ENCODE measurements around the gene TRIM25. TPM values are rescaled to one million over a fixed set of nuclear protein-coding genes. Genes with fewer than 3 reads are reported as not detected.

TRIM25 gene
- total RNA-seq, 4 donors from 2014 or later: 17.4 to 80.0 (median 35.0) TPM

DNA sequence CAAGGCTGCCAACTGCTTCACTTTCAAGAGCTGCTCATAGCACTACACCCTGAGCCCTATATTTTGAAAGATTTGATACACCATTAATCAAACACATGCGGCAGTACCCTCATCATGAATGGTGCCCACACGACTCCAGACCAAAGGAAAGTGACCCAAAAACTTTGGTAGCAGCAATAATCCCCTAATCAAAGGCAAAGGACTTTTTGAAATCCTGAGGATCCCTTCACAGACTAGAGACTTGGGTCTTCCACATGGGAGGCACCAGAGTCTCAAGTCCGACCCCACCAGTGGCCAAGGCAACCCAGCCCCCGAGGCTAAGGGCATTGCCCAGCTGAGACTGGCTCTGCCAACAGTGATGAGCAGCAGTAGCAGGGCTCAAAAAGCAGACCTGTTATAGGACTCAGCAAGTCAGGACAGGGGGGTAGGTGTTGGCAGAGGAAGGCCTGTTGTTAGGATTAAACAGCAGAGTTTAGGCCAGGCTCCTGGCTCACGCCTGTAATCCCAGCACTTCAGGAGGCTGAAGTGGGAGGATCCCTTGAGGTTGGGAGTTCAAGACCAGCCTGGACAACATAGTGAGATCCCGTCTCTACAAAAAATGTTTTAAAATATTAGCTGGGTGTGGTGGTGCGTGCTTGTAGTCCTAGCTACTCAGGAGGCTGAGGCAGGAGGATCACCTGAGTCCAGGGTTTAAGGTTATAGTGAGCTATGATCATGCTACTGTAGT lies 3.2 kb downstream of the TRIM25 start:
- no peaks in the 10 kb centered on the region for H3K4me1 ChIP-seq
- H3K36me3 ChIP-seq: no peaks in the 10 kb centered on the region
- DNase-seq: no peak
- H3K9me3 ChIP-seq: no peaks in the 10 kb centered on the region
- no peak overlapping the region for H3K4me3 ChIP-seq
- H3K27me3 ChIP-seq: no peaks in the 10 kb centered on the region
- intact Hi-C loops (cut with DNase I; ENCODE audit: low total_unique reads): no loop called here
- H3K27ac ChIP-seq: peak overlapping the region; percentile 37 to 89
- TF ChIP-seq, protein P1, sequence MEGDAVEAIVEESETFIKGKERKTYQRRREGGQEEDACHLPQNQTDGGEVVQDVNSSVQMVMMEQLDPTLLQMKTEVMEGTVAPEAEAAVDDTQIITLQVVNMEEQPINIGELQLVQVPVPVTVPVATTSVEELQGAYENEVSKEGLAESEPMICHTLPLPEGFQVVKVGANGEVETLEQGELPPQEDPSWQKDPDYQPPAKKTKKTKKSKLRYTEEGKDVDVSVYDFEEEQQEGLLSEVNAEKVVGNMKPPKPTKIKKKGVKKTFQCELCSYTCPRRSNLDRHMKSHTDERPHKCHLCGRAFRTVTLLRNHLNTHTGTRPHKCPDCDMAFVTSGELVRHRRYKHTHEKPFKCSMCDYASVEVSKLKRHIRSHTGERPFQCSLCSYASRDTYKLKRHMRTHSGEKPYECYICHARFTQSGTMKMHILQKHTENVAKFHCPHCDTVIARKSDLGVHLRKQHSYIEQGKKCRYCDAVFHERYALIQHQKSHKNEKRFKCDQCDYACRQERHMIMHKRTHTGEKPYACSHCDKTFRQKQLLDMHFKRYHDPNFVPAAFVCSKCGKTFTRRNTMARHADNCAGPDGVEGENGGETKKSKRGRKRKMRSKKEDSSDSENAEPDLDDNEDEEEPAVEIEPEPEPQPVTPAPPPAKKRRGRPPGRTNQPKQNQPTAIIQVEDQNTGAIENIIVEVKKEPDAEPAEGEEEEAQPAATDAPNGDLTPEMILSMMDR (IDR thresholded peaks at IDR 0.05): no peak
- no peak for TF ChIP-seq POLR2A (IDR thresholded peaks at IDR 0.05)

DNA sequence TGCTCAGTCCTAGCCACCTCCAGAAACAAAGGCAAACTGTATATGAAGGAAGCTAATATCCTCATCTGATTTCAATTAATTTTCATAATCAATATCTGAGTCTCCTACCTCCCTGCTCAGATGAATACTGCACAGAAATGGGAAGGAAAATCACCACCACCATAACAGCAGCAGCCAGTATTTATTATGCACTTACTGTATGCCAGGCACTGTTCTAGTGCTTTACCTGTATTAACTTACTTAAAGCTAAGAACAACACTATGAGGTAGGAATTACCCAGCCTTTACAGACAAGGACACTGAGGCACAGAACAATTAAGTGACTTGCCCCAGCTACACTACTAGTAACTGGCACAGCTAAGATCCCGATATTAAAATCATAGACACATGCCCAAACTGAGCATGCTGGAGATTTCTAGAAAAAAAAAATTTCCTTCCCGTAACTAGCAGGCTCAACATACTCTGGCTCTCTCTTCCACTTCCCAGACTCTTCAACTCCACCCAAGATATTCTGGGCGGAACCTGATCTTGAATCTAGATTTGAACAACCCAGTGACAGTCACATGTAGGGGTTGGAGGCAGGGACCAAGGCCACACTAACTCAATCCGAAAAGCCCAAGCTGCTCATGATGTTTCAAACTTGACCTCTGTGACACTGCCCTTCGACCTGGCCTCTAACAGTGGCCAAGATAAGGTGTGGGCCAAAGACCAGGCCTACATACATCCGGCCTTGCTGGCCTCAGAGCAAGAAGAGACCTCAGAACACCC lies 3.9 kb downstream of the TRIM25 start:
- Histone ChIP-seq H3K36me3 (no peaks in the 10 kb centered on the region), H3K4me1 (no peaks in the 10 kb centered on the region), H3K27ac (peak overlapping the region; percentile 37 to 89), H3K27me3 (no peaks in the 10 kb centered on the region), H3K4me3 (no peak overlapping the region), H3K9me3 (no peaks in the 10 kb centered on the region)
- intact Hi-C loops (cut with DNase I; ENCODE audit: low total_unique reads): no loop called here
- TF ChIP-seq, protein P1 (IDR thresholded peaks at IDR 0.05): no peak
- TF ChIP-seq POLR2A (IDR thresholded peaks at IDR 0.05): no peak
- peak in 1 of 2 donors; percentile 53 for DNase-seq

- DNase-seq: no peak
- H3K36me3 ChIP-seq: no peaks in the 10 kb centered on the region
- intact Hi-C loops (cut with DNase I; ENCODE audit: low total_unique reads): no loop called here
Observed at GRCh38 chr17:56908001-56908542, 5.8 kb downstream of the TRIM25 start.

GRCh38 chr17:56903560-56903959 lies 10.3 kb downstream of the TRIM25 start:
- Histone ChIP-seq H3K9me3 (no peaks in the 10 kb centered on the region), H3K4me3 (no peak overlapping the region), H3K27me3 (no peaks in the 10 kb centered on the region), H3K4me1 (no peaks in the 10 kb centered on the region), H3K27ac (no peak overlapping the region), H3K36me3 (no peaks in the 10 kb centered on the region)
- no peak for DNase-seq
- TF ChIP-seq, protein P1 (IDR thresholded peaks at IDR 0.05): no peak
- TF ChIP-seq POLR2A (IDR thresholded peaks at IDR 0.05): no peak
- intact Hi-C loops (cut with DNase I; ENCODE audit: low total_unique reads): no loop called here

More at GRCh38 chr17:56908001-56908542, 5.8 kb downstream of the TRIM25 start:
- H3K9me3 ChIP-seq: no peaks in the 10 kb centered on the region
- no peak overlapping the region for H3K4me3 ChIP-seq
- no peak for TF ChIP-seq POLR2A (IDR thresholded peaks at IDR 0.05)
- TF ChIP-seq, protein P1 (IDR thresholded peaks at IDR 0.05): no peak
- no peaks in the 10 kb centered on the region for H3K4me1 ChIP-seq
- no peaks in the 10 kb centered on the region for H3K27me3 ChIP-seq
- no peak overlapping the region for H3K27ac ChIP-seq

DNA sequence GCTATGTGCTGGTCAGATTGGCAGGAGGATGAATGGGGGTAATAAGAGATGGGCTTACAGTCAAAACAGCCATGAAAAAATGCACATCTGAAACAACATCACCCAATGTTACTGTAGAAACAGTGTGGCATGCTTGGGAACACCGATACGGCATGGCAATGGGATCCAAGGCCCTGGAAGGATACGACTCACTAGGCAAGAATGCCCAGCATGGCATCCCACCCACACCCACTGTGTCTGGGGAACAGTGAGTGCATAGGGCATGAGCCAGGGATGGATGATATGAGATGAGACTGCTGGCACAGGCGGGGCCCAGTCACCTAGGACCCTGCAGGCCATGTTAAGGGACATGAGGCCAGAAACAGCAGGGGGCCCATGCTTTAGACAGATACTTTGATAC lies 11.5 kb downstream of the TRIM25 start:
- Histone ChIP-seq H3K36me3 (no peaks in the 10 kb centered on the region), H3K4me3 (no peak overlapping the region), H3K9me3 (no peaks in the 10 kb centered on the region), H3K27me3 (no peaks in the 10 kb centered on the region), H3K4me1 (no peaks in the 10 kb centered on the region), H3K27ac (no peak overlapping the region)
- no peak for DNase-seq
- no peak for TF ChIP-seq POLR2A (IDR thresholded peaks at IDR 0.05)
- TF ChIP-seq, protein P1 (IDR thresholded peaks at IDR 0.05): no peak
- intact Hi-C loops (cut with DNase I; ENCODE audit: low total_unique reads): no loop called here
